AG10803 (cell line): ENCODE results near the gene MRPL52.

Experiments used
- DNase-seq: peaks from one replicate; pipeline ENCODE4 v3.0.0; 2010; ENCODE audit warnings: low read depth
- H3K4me3 ChIP-seq: 2 replicates; pipeline ENCODE4 v1.5.1; 2011; ENCODE audit warnings: mild to moderate bottlenecking, low read length, control low read depth
- CTCF ChIP-seq: conservative IDR thresholded peaks from 2 replicates; pipeline ENCODE4 v1.5.1; 2011; ENCODE audit warnings: mild to moderate bottlenecking, low read length, control low read depth, inconsistent platforms

The MRPL52 gene

GRCh38 chr14:22883173-22883976 lies 53.7 kb downstream of the MRPL52 start, which contains the start of gene REM2:
TSS of gene REM2 (plus strand) at chr14:22883222. CDS start at chr14:22883288, 66 bp downstream.
- H3K4me3 ChIP-seq = no peak within 1 kb of the TSS
- no peak for TF ChIP-seq CTCF
- DNase-seq = no peak

- no peak for DNase-seq
- no peak for TF ChIP-seq CTCF
- H3K4me3 ChIP-seq = no peak overlapping the region
Measured at GRCh38 chr14:22884076-22884737, 54.5 kb downstream of the MRPL52 start.
